GM21390 (cell line): ENCODE data around the gene FBRS.

ENCODE experiments used
- ATAC-seq: cut with Tn5 transposase; IDR thresholded peaks from one replicate; pipeline ENCODE4 v1.9.1; 2021; ENCODE audit not compliant: unreplicated experiment

FBRS gene

GRCh38 chr16:30641378-30641982 lies 16.8 kb upstream of the FBRS start:
- no peak for ATAC-seq

GRCh38 chr16:30644334-30644830 lies 13.8 kb upstream of the FBRS start:
- ATAC-seq, result no peak

- ATAC-seq, result no peak
Observed at GRCh38 chr16:30645727-30646126, 12.5 kb upstream of the FBRS start.

- ATAC-seq, result no peak
Observed at GRCh38 chr16:30647274-30647571, 11.0 kb upstream of the FBRS start.

GRCh38 chr16:30649725-30650368 lies 8.4 kb upstream of the FBRS start:
- no peak for ATAC-seq

- peak; percentile 75 for ATAC-seq
Observed at GRCh38 chr16:30650369-30651123, 7.7 kb upstream of the FBRS start, which contains the start of gene PRR14. Gene PRR14 (plus strand): TSS chr16:30650960. CDS start chr16:30651646, 686 bp downstream.

- peak; percentile 46 for ATAC-seq
Observed at GRCh38 chr16:30651124-30652004, 6.9 kb upstream of the FBRS start.

- no peak for ATAC-seq
Observed at GRCh38 chr16:30652005-30652296, 6.3 kb upstream of the FBRS start.

GRCh38 chr16:30652718-30653117 lies 5.5 kb upstream of the FBRS start:
- ATAC-seq, result no peak

- no peak for ATAC-seq
Observed at GRCh38 chr16:30654856-30655255, 3.4 kb upstream of the FBRS start.

- ATAC-seq, result no peak
Observed at GRCh38 chr16:30655815-30656347, 2.4 kb upstream of the FBRS start.

- ATAC-seq, result no peak
Observed at GRCh38 chr16:30656388-30656787, 1.8 kb upstream of the FBRS start.

- ATAC-seq, result no peak
Observed at GRCh38 chr16:30656974-30657865, 1.0 kb upstream of the FBRS start.

- peak; percentile 46 for ATAC-seq
Observed at GRCh38 chr16:30658731-30659506, 688 bp downstream of the FBRS start.

- no peak for ATAC-seq
Observed at GRCh38 chr16:30659507-30660423, 1.5 kb downstream of the FBRS start.

- no peak for ATAC-seq
Observed at GRCh38 chr16:30660424-30661261, 2.4 kb downstream of the FBRS start.

- ATAC-seq, result no peak
Observed at GRCh38 chr16:30662449-30662848, 4.2 kb downstream of the FBRS start.
